GM12878 (cell line): Measurements from ENCODE around the gene GABRB1. TPM values are rescaled to one million over a fixed set of nuclear protein-coding genes. Genes with fewer than 3 reads are reported as not detected.

Source experiments
- E2F8 ChIP-seq: fragments of 450-650 bp; IDR thresholded peaks from 2 replicates; pipeline ENCODE4 v1.6.1; 2018; ENCODE audit warnings: mild to moderate bottlenecking, low read depth, moderate library complexity; ENCODE audit not compliant: partially characterized antibody
- FOS ChIP-seq: IDR thresholded peaks from 3 replicates; pipeline ENCODE4 v1.6.1; 2011; ENCODE audit warnings: borderline replicate concordance; ENCODE audit not compliant: insufficient read length; ENCODE audit errors: extremely low read depth
- HCFC1 ChIP-seq: fragments of 150-350 bp; IDR thresholded peaks from 2 replicates; pipeline ENCODE4 v1.6.1; 2014; ENCODE audit warnings: low read length
- IKZF2 ChIP-seq, 2 experiments: fragments of 450-650 bp; IDR thresholded peaks; 2 replicates each; pipeline ENCODE4 v1.6.1; 2017; ENCODE audit warnings: mild to moderate bottlenecking in 2 of 2, moderate library complexity in 2 of 2
- LARP7 ChIP-seq: fragments of 450-650 bp; IDR thresholded peaks from 2 replicates; pipeline ENCODE4 v1.6.1; 2017; ENCODE audit warnings: mild to moderate bottlenecking
- NKRF ChIP-seq: fragments of 450-650 bp; conservative IDR thresholded peaks from 2 replicates; pipeline ENCODE4 v1.6.1; 2017; ENCODE audit warnings: mild to moderate bottlenecking, moderate library complexity
- RAD21 ChIP-seq: IDR thresholded peaks from 2 replicates; pipeline ENCODE4 v1.6.1; 2011; ENCODE audit warnings: mild to moderate bottlenecking, low read depth, low read length, moderate library complexity; ENCODE audit not compliant: insufficient read depth
- RB1 ChIP-seq: fragments of 450-650 bp; formaldehyde crosslinking; IDR thresholded peaks from 2 replicates; pipeline ENCODE4 v1.6.1; 2017; ENCODE audit warnings: mild to moderate bottlenecking, borderline replicate concordance
- SPI1 ChIP-seq: IDR thresholded peaks from 2 replicates; pipeline ENCODE4 v1.6.1; 2011; ENCODE audit warnings: low read depth, mild to moderate bottlenecking, low read length, moderate library complexity, borderline replicate concordance; ENCODE audit not compliant: insufficient read depth
- TARDBP ChIP-seq: IDR thresholded peaks from 2 replicates; pipeline ENCODE4 v1.6.1; 2016; ENCODE audit warnings: borderline replicate concordance
- ZBTB40 ChIP-seq: fragments of 450-650 bp; IDR thresholded peaks from 2 replicates; pipeline ENCODE4 v1.6.1; 2016; ENCODE audit warnings: mild to moderate bottlenecking, moderate library complexity, borderline replicate concordance
- ZNF207 ChIP-seq: fragments of 450-650 bp; IDR thresholded peaks from 2 replicates; pipeline ENCODE4 v1.6.1; 2014; ENCODE audit warnings: antibody characterized with exemption, mild to moderate bottlenecking, borderline replicate concordance
- ZNF592 ChIP-seq: fragments of 450-650 bp; IDR thresholded peaks from 2 replicates; pipeline ENCODE4 v1.6.1; 2017; ENCODE audit warnings: mild to moderate bottlenecking, moderate library complexity
- polyA plus RNA-seq, 11 experiments: library from polyadenylated mRNA; depleted of rRNA in 4 of 11; unstranded in 6 of 11; stranded (reverse) in 5 of 11; fragments of >200 nt; fragmentation: Nextera tagmentation in 4 of 11; fragmentation: Illumina TruSeq in 1 of 11; extraction: Ambion mirVana in 4 of 11; extraction: Trizol in 1 of 11; gene quantifications; 1 replicate in 1 of 11; 2 replicates in 10 of 11; pipeline versions ENCODE4 v1.2.1 to v1.2.3, GENCODE V29; 2011 to 2016; ENCODE audit warnings: inconsistent platforms in 2 of 11, missing spikeins in 2 of 11, low read depth in 1 of 11
- total RNA-seq, 4 experiments: library from RNA; depleted of rRNA in 3 of 4; stranded (reverse); fragments of >200 nt in 3 of 4; fragmentation: Illumina TruSeq in 1 of 4; extraction: Trizol in 1 of 4; gene quantifications; 2 replicates each; pipeline versions ENCODE4 v1.2.1 to v1.2.3, GENCODE V29; 2013 to 2021

The GABRB1 gene
- total and polyA plus RNA-seq, 10 of the 15 experiments (the other 5 are each of a cell fraction or from before 2014, with no cell fraction given), result 0.13 to 0.92 TPM; not detected in 8

- TF ChIP-seq E2F8 (no peak), NKRF (peak; percentile 82), HCFC1 (peak; percentile 41; the same call in 1 of the 2 replicates), ZNF207 (peak; percentile 33; the same call in 1 of the 2 replicates), ZBTB40 (no peak), FOS (peak; percentile 65), SPI1 (no peak), IKZF2 (IDR thresholded peaks at IDR 0.05) (peak; percentile 37 to 74; a peak in 3 of 4 replicates), ZNF592 (no peak), LARP7 (peak; percentile 65; the same call in 1 of the 2 replicates), RB1 (peak; percentile 81; the same call in 1 of the 2 replicates), RAD21 (peak; percentile 1; the same call in 1 of the 2 replicates), TARDBP (0 out of 2 replicates have a peak, but pooled peaks have one; percentile 27)
Measured at GRCh38 chr4:47463235-47463956, 432.0 kb downstream of the GABRB1 start, which contains the start of gene COMMD8 (continued).
